IMR-90 (cell line): Measurements from ENCODE around the gene CHN2. TPM values are rescaled to one million over a fixed set of nuclear protein-coding genes. Genes with fewer than 3 reads are reported as not detected.

Experiments used
- ATAC-seq: fragments of 200-7000 bp; cut with Tn5 transposase; 2 replicates; pipeline ENCODE4 v1.9.1; 2020; ENCODE audit warnings: low read depth, mild to moderate bottlenecking, moderate library complexity
- BruUV-seq: library from RNA; stranded (reverse); fragments of 400-500 nt; replicated peaks from 2 replicates; lab custom pipeline; 2021; lab: Mats Ljungman, UMichigan
- CTCF ChIA-PET: fragments of 300-600 bp; formaldehyde crosslinking; extraction: SDS; loops from one replicate; lab custom pipeline; 2021; ENCODE audit warnings: antibody characterized with exemption; lab: Yijun Ruan, JAX
- POLR2A ChIA-PET: fragments of 300-600 bp; sonication (Branson Sonifier 250); formaldehyde crosslinking; loops from one replicate; lab custom pipeline; 2022; ENCODE audit warnings: antibody characterized with exemption; ENCODE audit not compliant: unreplicated experiment; lab: Charles Lee
- DNase-seq: peaks from one replicate; pipeline ENCODE4 v3.0.0; 2013
- H2AFZ ChIP-seq: replicated peaks from 2 replicates; pipeline ENCODE3; 2013; ENCODE audit warnings: low read length, mild to moderate bottlenecking; ENCODE audit not compliant: poor library complexity
- H2AK5ac ChIP-seq: 2 replicates; pipeline ENCODE4 v1.6.1; 2013; ENCODE audit warnings: low read depth, low read length, inconsistent platforms
- H2AK9ac ChIP-seq: replicated peaks from 2 replicates; pipeline ENCODE3; 2013; ENCODE audit warnings: mild to moderate bottlenecking, low read depth, low read length, moderate library complexity; ENCODE audit not compliant: poor library complexity
- H2BK120ac ChIP-seq: 2 replicates; pipeline ENCODE4 v1.6.1; 2013; ENCODE audit warnings: low read depth, low read length, inconsistent platforms
- H2BK15ac ChIP-seq: 3 replicates; pipeline ENCODE4 v1.6.1; 2013; ENCODE audit warnings: low read depth, low read length, inconsistent platforms
- H2BK20ac ChIP-seq: 2 replicates; pipeline ENCODE4 v1.6.1; 2013; ENCODE audit warnings: low read depth, mild to moderate bottlenecking, inconsistent platforms, low read length, moderate library complexity
- H2BK5ac ChIP-seq: 2 replicates; pipeline ENCODE4 v1.6.1; 2013; ENCODE audit warnings: mild to moderate bottlenecking, low read depth, low read length, inconsistent platforms; ENCODE audit not compliant: poor library complexity, severe bottlenecking
- H3K14ac ChIP-seq: replicated peaks from 2 replicates; pipeline ENCODE4 v1.6.1; 2013; ENCODE audit warnings: low read depth, low read length, inconsistent platforms
- H3K18ac ChIP-seq: 2 replicates; pipeline ENCODE4 v1.6.1; 2013; ENCODE audit warnings: low read depth, low read length, control low read depth
- H3K23ac ChIP-seq: 2 replicates; pipeline ENCODE4 v1.6.1; 2013; ENCODE audit warnings: low read depth, low read length, inconsistent platforms
- H3K27ac ChIP-seq: 2 replicates; pipeline ENCODE4 v1.5.1; 2013; ENCODE audit warnings: mild to moderate bottlenecking, control low read depth, low read length; ENCODE audit not compliant: insufficient read depth
- H3K27me3 ChIP-seq: 2 replicates; pipeline ENCODE4 v1.6.1; 2013; ENCODE audit warnings: low read length; ENCODE audit not compliant: control insufficient read depth, insufficient read depth
- H3K36me3 ChIP-seq: 2 replicates; pipeline ENCODE4 v1.6.1; 2013; ENCODE audit warnings: low read length, mixed read lengths; ENCODE audit not compliant: control insufficient read depth, insufficient read depth
- H3K4ac ChIP-seq: 2 replicates; pipeline ENCODE4 v1.6.1; 2013; ENCODE audit warnings: low read depth, low read length, inconsistent platforms
- H3K4me1 ChIP-seq: 2 replicates; pipeline ENCODE4 v1.6.1; 2013; ENCODE audit warnings: low read length, mixed read lengths; ENCODE audit not compliant: control insufficient read depth, insufficient read depth
- H3K4me2 ChIP-seq: 2 replicates; pipeline ENCODE4 v1.6.1; 2013; ENCODE audit warnings: low read depth, mild to moderate bottlenecking, control low read depth, low read length, moderate library complexity
- H3K4me3 ChIP-seq: 2 replicates; pipeline ENCODE4 v1.5.1; 2013; ENCODE audit warnings: low read depth, mild to moderate bottlenecking, control low read depth, low read length, moderate library complexity; ENCODE audit not compliant: insufficient read depth
- H3K56ac ChIP-seq: 2 replicates; pipeline ENCODE4 v1.6.1; 2013; ENCODE audit warnings: low read length, inconsistent platforms; ENCODE audit not compliant: insufficient read depth; ENCODE audit errors: extremely low read depth
- H3K79me1 ChIP-seq, 2 experiments: 2 replicates each; pipeline ENCODE4 v1.6.1; 2013; ENCODE audit warnings: low read length in 2 of 2, inconsistent platforms in 1 of 2, low read depth in 1 of 2
- H3K9ac ChIP-seq: 2 replicates; pipeline ENCODE4 v1.6.1; 2013; ENCODE audit warnings: low read depth, low read length, control low read depth
- H3K9me1 ChIP-seq: 2 replicates; pipeline ENCODE4 v1.6.1; 2013; ENCODE audit warnings: low read length, inconsistent platforms; ENCODE audit not compliant: insufficient read depth
- H3K9me3 ChIP-seq: 2 replicates; pipeline ENCODE4 v1.6.1; 2013; ENCODE audit warnings: low read length; ENCODE audit not compliant: control insufficient read depth, insufficient read depth
- H4K20me1 ChIP-seq: 2 replicates; pipeline ENCODE4 v1.6.1; 2013; ENCODE audit warnings: low read length, inconsistent platforms; ENCODE audit not compliant: insufficient read depth
- H4K5ac ChIP-seq: 2 replicates; pipeline ENCODE4 v1.6.1; 2013; ENCODE audit warnings: mild to moderate bottlenecking, low read depth, low read length, control low read depth
- H4K8ac ChIP-seq, 2 experiments: 2 replicates each; pipeline ENCODE4 v1.6.1; 2013; ENCODE audit warnings: low read depth in 2 of 2, low read length in 2 of 2, control low read depth in 1 of 2, inconsistent platforms in 1 of 2
- H4K91ac ChIP-seq: 2 replicates; pipeline ENCODE4 v1.6.1; 2013; ENCODE audit warnings: low read depth, low read length, inconsistent platforms; ENCODE audit not compliant: insufficient read depth
- BHLHE40 ChIP-seq: fragments of 150-350 bp; IDR thresholded peaks from 2 replicates; pipeline ENCODE4 v1.6.1; 2016; ENCODE audit warnings: mild to moderate bottlenecking, low read depth, low read length
- CTCF ChIP-seq: conservative IDR thresholded peaks from 2 replicates; pipeline ENCODE4 v1.5.1; 2012; ENCODE audit warnings: mild to moderate bottlenecking, low read depth, low read length, improper control_type of control experiment
- FOS ChIP-seq: fragments of 150-350 bp; IDR thresholded peaks from 2 replicates; pipeline ENCODE4 v1.6.1; 2016; ENCODE audit warnings: low read depth, low read length
- POLR2A ChIP-seq: IDR thresholded peaks from 2 replicates; pipeline ENCODE4 v1.6.1; 2012; ENCODE audit warnings: mild to moderate bottlenecking, low read depth, low read length
- RAD21 ChIP-seq: IDR thresholded peaks from 2 replicates; pipeline ENCODE4 v1.6.1; 2012; ENCODE audit warnings: low read length, improper control_type of control experiment
- RCOR1 ChIP-seq: IDR thresholded peaks from 2 replicates; pipeline ENCODE4 v1.6.1; 2012; ENCODE audit warnings: mild to moderate bottlenecking, low read length, improper control_type of control experiment; ENCODE audit not compliant: insufficient replicate concordance
- RFX5 ChIP-seq: IDR thresholded peaks from 2 replicates; pipeline ENCODE4 v1.8.0; 2012; ENCODE audit warnings: low read depth, mild to moderate bottlenecking, low read length, moderate library complexity
- SMC3 ChIP-seq: fragments of 150-350 bp; IDR thresholded peaks from 2 replicates; pipeline ENCODE4 v1.6.1; 2016; ENCODE audit warnings: low read depth, mild to moderate bottlenecking, antibody characterized with exemption, low read length, moderate library complexity
- WGBS, 2 experiments: methylation state at CpG; one replicate each; pipeline versions ENCODE4 v1.1.5 to v1.1.7; 2013; ENCODE audit warnings: missing lambda C conversion rate in 2 of 2; ENCODE audit not compliant: insufficient read length in 1 of 2; ENCODE audit errors: extremely low coverage in 2 of 2; 5-methylcytosine and 5-hydroxymethylcytosine counted together
- dilution Hi-C: fragments of 300-500 bp; cut with HindIII; formaldehyde crosslinking; loops from one replicate; pipeline ENCODE4 v1.14.3; 2018; ENCODE audit warnings: low sequenced_read_pairs; ENCODE audit not compliant: unreplicated experiment
- in situ Hi-C: fragments of 300-500 bp; cut with MboI; formaldehyde crosslinking; loops from 3 replicates; pipeline ENCODE4 v1.14.3; 2019; ENCODE audit warnings: low sequenced_read_pairs, inconsistent platforms, mixed read lengths
- intact Hi-C: fragments of 100-400 bp; cut with micrococcal nuclease; formaldehyde crosslinking; loops from 2 replicates; pipeline ENCODE4 v1.10.0; 2022
- polyA plus RNA-seq, 3 experiments: library from polyadenylated mRNA; depleted of rRNA; stranded (reverse); fragments of >200 nt; gene quantifications; 2 replicates each; pipeline ENCODE4 v1.2.3, GENCODE V29; 2012; ENCODE audit warnings: low replicate concordance in 1 of 3
- total RNA-seq: library from RNA; depleted of rRNA; stranded (reverse); fragments of >200 nt; gene quantifications from 2 replicates; pipeline ENCODE4 v1.2.3, GENCODE V29; 2012
- TF ChIP-seq, protein P1 (sequence below): fragments of 150-350 bp; IDR thresholded peaks from 2 replicates; pipeline ENCODE4 v1.6.1; 2016; ENCODE audit warnings: low read depth, mild to moderate bottlenecking, low read length, moderate library complexity, borderline replicate concordance

CHN2 gene
- total and polyA plus RNA-seq, 2 of the 4 experiments (the other 2 are of a cell fraction) = not detected

DNA sequence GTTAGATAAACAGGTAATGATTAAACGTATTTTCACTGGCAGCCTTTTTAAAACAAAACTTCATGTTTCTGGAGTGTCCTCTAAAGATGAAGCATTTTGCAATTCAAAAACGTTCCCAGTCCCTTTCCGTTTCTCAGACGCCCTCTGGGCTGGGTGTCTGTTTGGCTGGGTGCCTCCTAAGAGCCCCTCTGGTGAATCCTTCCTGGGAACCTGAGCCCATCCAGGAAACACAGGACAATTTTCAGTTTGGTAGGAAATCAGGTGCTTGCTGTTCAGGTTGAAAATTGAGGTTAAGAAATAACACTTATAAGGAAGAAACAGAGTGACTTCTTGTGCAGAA is 76.7 kb downstream of the CHN2 start:
- no CpG with 5 or more reads among the region's 4 CpGs for WGBS, 2 experiments
- Histone ChIP-seq H3K4me2 (no peak overlapping the region), H3K23ac (no peak overlapping the region), H2AK5ac (no peak overlapping the region), H3K4me3 (no peak overlapping the region), H3K56ac (no peak overlapping the region), H4K5ac (no peak overlapping the region), H3K9me1 (no peaks in the 10 kb centered on the region), H3K79me1 (no peaks in the 10 kb centered on the region), H3K36me3 (no peaks in the 10 kb centered on the region), H2BK120ac (no peak overlapping the region), H2BK5ac (no peak overlapping the region), H2BK15ac (no peak overlapping the region), H2AFZ (no peak overlapping the region), H3K9ac (no peak overlapping the region), H3K27me3 (no peaks in the 10 kb centered on the region), H3K14ac (no peak overlapping the region), H3K9me3 (peaks cover 3% of the 10 kb centered on the region), H2BK20ac (no peak overlapping the region), H3K4me1 (no peaks in the 10 kb centered on the region), H3K27ac (no peak overlapping the region), H4K91ac (no peak overlapping the region), H3K18ac (no peak overlapping the region), H4K8ac (no peak overlapping the region), H2AK9ac (no peak overlapping the region), H4K20me1 (no peaks in the 10 kb centered on the region), H3K4ac (no peak overlapping the region)
- no peak for DNase-seq
- intact Hi-C loops = no loop called here
- in situ Hi-C loops = no loop called here
- CTCF ChIA-PET = no interaction called here
- ATAC-seq = no peak
- no TSS peak for BruUV-seq
- dilution Hi-C loops = no loop called here
- POLR2A ChIA-PET = no interaction called here
- TF ChIP-seq RCOR1 (no peak), FOS (no peak), CTCF (no peak), RFX5 (no peak), BHLHE40 (no peak), SMC3 (no peak), POLR2A (no peak), RAD21 (no peak)
- TF ChIP-seq, protein P1, sequence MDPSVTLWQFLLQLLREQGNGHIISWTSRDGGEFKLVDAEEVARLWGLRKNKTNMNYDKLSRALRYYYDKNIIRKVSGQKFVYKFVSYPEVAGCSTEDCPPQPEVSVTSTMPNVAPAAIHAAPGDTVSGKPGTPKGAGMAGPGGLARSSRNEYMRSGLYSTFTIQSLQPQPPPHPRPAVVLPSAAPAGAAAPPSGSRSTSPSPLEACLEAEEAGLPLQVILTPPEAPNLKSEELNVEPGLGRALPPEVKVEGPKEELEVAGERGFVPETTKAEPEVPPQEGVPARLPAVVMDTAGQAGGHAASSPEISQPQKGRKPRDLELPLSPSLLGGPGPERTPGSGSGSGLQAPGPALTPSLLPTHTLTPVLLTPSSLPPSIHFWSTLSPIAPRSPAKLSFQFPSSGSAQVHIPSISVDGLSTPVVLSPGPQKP = no peak
